ENCODE measurements around the gene HES7. TPM values are rescaled to one million over a fixed set of nuclear protein-coding genes. Genes with fewer than 3 reads are reported as not detected.
A peak's percentile ranks its signal among the peaks of the same experiment; 100 is the strongest.

Gene HES7
- total and polyA plus RNA-seq, 9 donors = 0.11 to 0.97 (median 0.74) TPM; not detected in 2

- intact Hi-C loops (cut with DNase I) = loop anchor here in 3 of 4 donors (2.0 to 10.0 kb wide), 5 partner anchors 57 to 104 kb away; partner anchors contain the start of gene TMEM107 (in 1 of the 3)
- Histone ChIP-seq H3K36me3 (no peaks in the 10 kb centered on the region), H3K9me3 (no peaks in the 10 kb centered on the region), H3K27ac (peak overlapping the region; percentile 26 to 43), H3K27me3 (no peaks in the 10 kb centered on the region), H3K4me3 (peak overlapping the region; percentile 51), H3K4me1 (ENCODE audit: insufficient read depth) (peaks cover 20% of the 10 kb centered on the region)
- TF ChIP-seq CTCF (IDR thresholded peaks at IDR 0.05) = peak in 2 of 3 donors; percentile 28 to 54
- TF ChIP-seq POLR2A (IDR thresholded peaks at IDR 0.05) = no peak
- 0 to 1% (median 1%) methylated on average over 40 of the region's 40 CpGs for WGBS, 3 donors
- peak; percentile 54 to 74 (median 74) for DNase-seq
Measured at GRCh38 chr17:8120520-8121406, 3.1 kb downstream of the HES7 start.

DNA sequence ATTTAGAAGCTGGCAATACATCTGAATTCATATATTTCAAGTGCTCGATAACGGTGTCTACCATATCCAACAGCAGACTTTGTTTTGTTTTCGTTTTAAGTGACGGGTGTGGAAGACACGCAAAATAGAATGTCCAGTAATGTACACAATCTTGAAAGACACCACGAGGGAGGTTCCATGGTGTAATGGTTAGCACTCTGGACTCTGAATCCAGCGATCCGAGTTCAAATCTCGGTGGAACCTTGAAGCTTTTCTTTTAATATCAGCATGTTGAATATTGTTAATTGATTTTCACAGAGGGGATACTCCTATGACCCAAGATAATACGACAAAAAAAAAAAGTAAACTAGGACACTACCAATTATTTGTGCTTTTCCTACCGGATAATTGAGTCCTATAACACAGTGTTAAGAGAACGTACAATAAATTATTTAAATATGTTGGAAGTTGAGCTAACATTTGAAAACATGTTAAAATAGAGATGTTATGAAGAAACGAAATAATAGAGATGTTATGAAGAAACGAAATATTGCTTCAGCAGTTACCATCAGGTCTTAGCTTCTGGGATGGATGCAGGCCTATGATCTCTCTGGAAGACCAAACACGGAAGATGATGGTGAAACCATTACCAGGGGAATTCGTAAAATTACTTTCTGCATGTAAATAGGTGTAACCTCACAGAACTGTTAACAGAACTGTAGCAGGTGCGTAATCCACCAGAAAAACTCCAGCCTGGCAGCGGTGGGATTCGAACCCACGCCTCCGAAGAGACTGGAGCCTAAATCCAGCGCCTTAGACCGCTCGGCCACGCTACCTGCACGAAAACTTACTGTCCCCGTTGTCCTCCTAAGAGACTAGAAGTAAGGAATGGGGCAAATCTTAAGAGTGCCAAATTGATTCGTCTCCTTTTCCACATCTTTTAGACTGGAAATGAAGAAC, 4.1 kb downstream of the HES7 start:
- Histone ChIP-seq H3K4me3 (peak overlapping the region; percentile 58), H3K36me3 (no peaks in the 10 kb centered on the region), H3K9me3 (no peaks in the 10 kb centered on the region), H3K4me1 (ENCODE audit: insufficient read depth) (peaks cover 14% of the 10 kb centered on the region), H3K27me3 (no peaks in the 10 kb centered on the region), H3K27ac (peak overlapping the region; percentile 52 to 69)
- DNase-seq = peak; percentile 76 to 88 (median 84)
- TF ChIP-seq POLR2A (IDR thresholded peaks at IDR 0.05) (no peak), CTCF (IDR thresholded peaks at IDR 0.05) (peak in 1 of 3 donors; percentile 43), EP300 (IDR thresholded peaks at IDR 0.05) (no peak)
- 0 to 1% (median 1%) methylated on average over 28 of the region's 28 CpGs for WGBS, 3 donors
- intact Hi-C loops (cut with DNase I) = loop anchor here (2.0 to 10.0 kb wide), 9 partner anchors 57 to 175 kb away; partner anchors contain the start of genes RANGRF (in 2 of the 4), SLC25A35 (in 1 of the 4) and TMEM107 (in 1 of the 4)

GRCh38 chr17:8118769-8119580, 4.9 kb downstream of the HES7 start:
- no peaks in the 10 kb centered on the region for H3K36me3 ChIP-seq
- H3K27ac ChIP-seq = peak overlapping the region; percentile 52 to 69
- peak overlapping the region; percentile 58 for H3K4me3 ChIP-seq
- no peaks in the 10 kb centered on the region for H3K27me3 ChIP-seq
- 0 to 1% (median 0%) methylated on average over 38 of the region's 38 CpGs for WGBS, 3 donors
- H3K4me1 ChIP-seq (ENCODE audit: insufficient read depth) = peaks cover 13% of the 10 kb centered on the region
- H3K9me3 ChIP-seq = no peaks in the 10 kb centered on the region
- TF ChIP-seq EP300 (IDR thresholded peaks at IDR 0.05) = no peak
- TF ChIP-seq CTCF (IDR thresholded peaks at IDR 0.05) = peak; percentile 87 to 95 (median 88)
- intact Hi-C loops (cut with DNase I) = loop anchor here (2.0 to 10.0 kb wide), 4 partner anchors 68 to 176 kb away; partner anchors contain the start of genes RANGRF (in 2 of the 4) and SLC25A35 (in 1 of the 4)
- peak; percentile 84 to 92 (median 89) for DNase-seq

Measured in ovary (tissue), 9 donors.